ENCODE data around the gene CHRNB2. TPM values are rescaled to one million over a fixed set of nuclear protein-coding genes. Genes with fewer than 3 reads are reported as not detected.

The CHRNB2 gene
- total RNA-seq, 1 donor from 2014 or later: 2.5 TPM

DNA sequence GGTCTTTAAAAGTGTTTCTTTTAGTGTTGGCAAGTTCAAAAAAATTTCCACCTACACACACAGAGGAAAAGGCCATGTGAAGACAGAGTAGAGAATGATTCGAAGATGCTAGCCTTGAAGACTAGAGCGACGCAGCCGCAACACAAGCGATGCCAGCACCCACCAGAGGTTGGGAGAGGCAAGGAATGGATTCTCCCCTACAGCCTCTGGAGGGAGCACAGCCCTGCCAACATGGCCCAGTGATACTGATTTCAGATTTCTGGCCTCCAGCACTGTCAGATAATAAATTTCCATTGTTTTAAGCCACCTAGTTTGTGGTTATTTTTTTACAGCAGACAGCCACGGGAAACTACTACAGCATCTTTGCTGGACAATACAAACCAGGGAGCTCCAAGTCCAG, 47.3 kb downstream of the CHRNB2 start:
- no peaks in the 10 kb centered on the region for H3K27me3 ChIP-seq (ENCODE audit: control insufficient read depth, insufficient read depth, low read length)
- H3K4me3 ChIP-seq (ENCODE audit: low read depth, low read length): no peak overlapping the region
- DNase-seq (ENCODE audit: low read depth): no peak
- TF ChIP-seq CTCF (IDR thresholded peaks at IDR 0.05; ENCODE audit: insufficient read depth, low read length, poor library complexity, severe bottlenecking): no peak
- no peaks in the 10 kb centered on the region for H3K36me3 ChIP-seq (ENCODE audit: control insufficient read depth, insufficient read depth, low read length)

DNA sequence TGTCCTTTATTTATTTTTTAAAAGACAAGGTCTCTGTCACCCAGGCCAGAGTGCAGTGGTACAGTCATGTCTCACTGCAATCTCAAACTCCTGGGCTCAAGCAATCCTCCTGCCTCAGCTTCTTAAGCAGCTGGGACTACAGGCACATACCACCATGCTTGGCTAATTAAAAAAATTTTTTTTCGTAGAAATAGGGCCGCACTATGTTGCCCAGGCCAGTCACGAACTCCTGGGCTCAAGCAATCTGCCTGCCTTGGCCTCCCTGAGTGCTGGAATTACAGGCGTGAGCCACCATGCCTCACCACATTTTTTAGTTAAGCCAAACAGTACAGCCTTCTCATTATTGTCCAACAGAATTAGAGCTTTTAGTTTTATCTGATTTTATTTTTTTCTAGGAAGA, 47.8 kb downstream of the CHRNB2 start:
- no peaks in the 10 kb centered on the region for H3K27me3 ChIP-seq (ENCODE audit: control insufficient read depth, insufficient read depth, low read length)
- no peak overlapping the region for H3K4me3 ChIP-seq (ENCODE audit: low read depth, low read length)
- TF ChIP-seq CTCF (IDR thresholded peaks at IDR 0.05; ENCODE audit: insufficient read depth, low read length, poor library complexity, severe bottlenecking): no peak
- no peaks in the 10 kb centered on the region for H3K36me3 ChIP-seq (ENCODE audit: control insufficient read depth, insufficient read depth, low read length)
- DNase-seq (ENCODE audit: low read depth): no peak

GRCh38 chr1:154616659-154617345, 49.2 kb downstream of the CHRNB2 start:
- no peak overlapping the region for H3K4me3 ChIP-seq (ENCODE audit: low read depth, low read length)
- H3K27me3 ChIP-seq (ENCODE audit: control insufficient read depth, insufficient read depth, low read length): no peaks in the 10 kb centered on the region
- TF ChIP-seq CTCF (IDR thresholded peaks at IDR 0.05; ENCODE audit: insufficient read depth, low read length, poor library complexity, severe bottlenecking): no peak
- H3K36me3 ChIP-seq (ENCODE audit: control insufficient read depth, insufficient read depth, low read length): no peaks in the 10 kb centered on the region
- no peak for DNase-seq (ENCODE audit: low read depth)

- H3K36me3 ChIP-seq (ENCODE audit: control insufficient read depth, insufficient read depth, low read length): no peaks in the 10 kb centered on the region
- no peaks in the 10 kb centered on the region for H3K27me3 ChIP-seq (ENCODE audit: control insufficient read depth, insufficient read depth, low read length)
- DNase-seq (ENCODE audit: low read depth): no peak
- no peak overlapping the region for H3K4me3 ChIP-seq (ENCODE audit: low read depth, low read length)
- no peak for TF ChIP-seq CTCF (IDR thresholded peaks at IDR 0.05; ENCODE audit: insufficient read depth, low read length, poor library complexity, severe bottlenecking)
Observed at GRCh38 chr1:154619181-154619948, 51.8 kb downstream of the CHRNB2 start.

DNA sequence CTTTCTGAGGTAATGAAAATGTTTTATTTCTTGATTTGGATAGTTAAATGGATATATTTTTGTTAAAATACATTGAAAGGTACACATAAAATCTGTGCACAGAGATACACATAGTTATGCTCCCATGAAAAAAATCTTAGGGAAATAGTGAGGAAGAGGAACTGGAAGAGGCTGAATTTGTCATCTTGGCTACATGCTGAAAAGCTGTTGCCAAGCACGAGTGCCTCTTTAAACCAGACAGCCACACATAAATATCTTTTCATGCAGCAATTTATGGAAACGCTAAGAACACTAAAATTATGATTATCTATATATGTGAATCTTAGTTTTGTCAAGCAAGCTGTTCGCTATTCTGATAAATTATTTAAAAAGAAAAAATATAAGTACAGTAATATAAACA, 53.2 kb downstream of the CHRNB2 start:
- H3K27me3 ChIP-seq (ENCODE audit: control insufficient read depth, insufficient read depth, low read length): no peaks in the 10 kb centered on the region
- no peak for TF ChIP-seq CTCF (IDR thresholded peaks at IDR 0.05; ENCODE audit: insufficient read depth, low read length, poor library complexity, severe bottlenecking)
- DNase-seq (ENCODE audit: low read depth): no peak

More for the DNA sequence above, 53.2 kb downstream of the CHRNB2 start:
- H3K4me3 ChIP-seq (ENCODE audit: low read depth, low read length): no peak overlapping the region
- H3K36me3 ChIP-seq (ENCODE audit: control insufficient read depth, insufficient read depth, low read length): no peaks in the 10 kb centered on the region

Measured in kidney epithelial cell (primary cell).